IPS-NIHi7 (cell line): ENCODE measurements around the gene TMEM53.

ENCODE experiments used
- DNase-seq: peaks from one replicate; pipeline ENCODE4 v3.0.0; 2012; ENCODE audit warnings: mixed read lengths; ENCODE audit errors: extremely low spot score

Gene TMEM53

DNA sequence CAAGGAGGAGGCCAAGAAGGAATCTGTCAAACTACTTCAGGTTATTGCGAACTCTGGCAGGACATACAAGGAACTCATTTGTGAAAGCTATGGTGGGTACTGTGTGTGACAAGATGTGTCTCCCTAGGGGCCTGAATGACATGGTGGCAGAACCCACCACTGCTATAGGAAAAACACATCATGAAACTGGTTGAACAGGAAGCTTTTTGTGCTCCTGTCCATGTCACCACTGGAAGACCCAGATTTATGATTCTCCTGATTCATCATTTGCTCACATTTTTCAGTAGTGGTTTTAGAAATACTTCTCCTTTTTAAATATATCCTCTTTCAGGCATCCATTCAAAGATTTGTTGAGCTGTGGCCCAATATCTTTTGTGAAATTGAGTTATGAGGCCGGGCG, 23.9 kb upstream of the TMEM53 start:
- no peak for DNase-seq

- DNase-seq: no peak
Measured at GRCh38 chr1:44696789-44697345, 22.6 kb upstream of the TMEM53 start.

DNA sequence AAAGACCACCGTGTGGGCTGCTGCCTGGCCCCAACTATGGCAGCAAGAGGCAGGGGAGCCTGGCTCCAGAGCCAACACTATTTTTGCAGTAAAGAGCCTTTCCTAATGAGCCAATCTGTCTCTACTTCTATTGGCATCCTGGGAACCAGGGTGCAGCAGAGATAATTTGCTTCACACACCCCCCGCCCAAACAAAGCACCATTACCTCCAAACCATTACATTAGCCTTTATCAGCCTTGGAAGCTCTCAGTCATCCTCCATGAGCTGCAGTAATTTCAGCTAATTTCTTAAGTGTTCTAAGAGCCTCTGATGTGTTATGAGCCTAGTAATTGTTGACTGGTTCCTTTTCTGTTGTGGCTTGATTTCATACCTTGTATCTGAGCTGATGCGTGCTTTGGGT, 21.8 kb upstream of the TMEM53 start:
- DNase-seq: no peak

- DNase-seq: no peak
Measured at GRCh38 chr1:44695671-44696070, 21.4 kb upstream of the TMEM53 start.

DNA sequence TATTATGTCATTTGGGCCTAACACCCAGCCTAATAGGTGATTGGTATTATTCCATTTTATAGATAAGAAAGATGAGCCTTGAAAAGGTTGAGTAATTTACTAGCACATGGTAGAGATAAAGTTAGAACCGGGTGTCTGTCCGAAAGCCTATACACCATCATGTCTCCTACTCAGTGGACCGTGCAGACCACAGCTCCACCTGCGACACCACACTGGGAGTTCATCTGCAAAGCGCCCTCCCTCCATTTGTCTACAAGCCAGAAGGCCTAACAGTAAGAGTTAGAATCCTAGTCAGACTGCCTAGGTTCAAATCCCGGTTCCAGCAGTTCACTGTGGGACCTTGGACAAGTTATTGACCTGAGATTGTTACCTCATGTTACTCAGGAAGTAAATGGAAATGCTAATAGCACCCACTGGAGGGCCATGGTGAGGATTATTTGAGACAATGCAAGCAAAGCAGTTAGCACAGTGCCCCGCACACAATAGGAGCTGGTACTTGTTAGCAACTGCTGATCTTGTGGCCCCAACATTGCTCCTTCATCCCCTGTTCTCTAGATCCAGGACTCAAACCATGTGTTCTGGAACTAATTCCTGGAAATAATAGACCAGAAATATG, 20.7 kb upstream of the TMEM53 start:
- DNase-seq: no peak

DNA sequence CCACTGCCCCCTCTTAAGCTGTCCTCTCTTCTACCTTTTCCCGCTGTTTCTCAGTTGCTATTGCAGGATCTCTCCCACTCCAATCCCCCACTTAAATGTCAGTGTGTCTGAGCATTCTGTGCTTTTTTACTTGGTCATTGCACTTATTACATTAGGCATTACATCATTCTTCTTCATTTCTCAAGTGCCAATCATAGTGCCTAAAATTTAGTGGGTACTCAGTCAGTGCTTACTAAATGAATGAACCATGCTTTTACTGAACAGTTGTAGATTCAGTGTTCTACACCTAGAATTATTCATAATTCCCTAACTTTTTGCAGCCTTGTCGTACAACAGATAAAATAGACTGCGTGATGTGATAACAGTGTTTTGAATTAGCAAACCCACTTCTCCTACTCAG, 19.6 kb upstream of the TMEM53 start:
- no peak for DNase-seq

DNA sequence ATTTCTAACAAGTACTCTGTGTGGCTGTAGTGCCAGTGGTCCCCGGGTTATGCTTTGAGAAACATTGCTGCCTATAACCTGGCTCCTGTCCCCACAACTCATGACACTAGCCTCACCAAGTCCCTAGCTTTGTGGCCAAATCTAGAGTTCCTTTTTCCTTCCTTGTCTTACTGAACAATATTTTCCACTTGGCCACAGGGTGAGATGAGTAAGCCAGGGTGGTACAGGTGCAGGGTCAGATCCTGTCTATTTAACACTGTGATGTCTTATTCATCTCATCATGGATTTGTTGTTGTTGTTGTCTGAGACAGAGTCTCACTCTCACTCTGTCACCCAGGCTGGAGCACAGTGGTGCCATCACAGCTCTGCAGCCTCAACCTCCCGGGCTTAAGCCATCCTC, 18.9 kb upstream of the TMEM53 start:
- DNase-seq: no peak

DNA sequence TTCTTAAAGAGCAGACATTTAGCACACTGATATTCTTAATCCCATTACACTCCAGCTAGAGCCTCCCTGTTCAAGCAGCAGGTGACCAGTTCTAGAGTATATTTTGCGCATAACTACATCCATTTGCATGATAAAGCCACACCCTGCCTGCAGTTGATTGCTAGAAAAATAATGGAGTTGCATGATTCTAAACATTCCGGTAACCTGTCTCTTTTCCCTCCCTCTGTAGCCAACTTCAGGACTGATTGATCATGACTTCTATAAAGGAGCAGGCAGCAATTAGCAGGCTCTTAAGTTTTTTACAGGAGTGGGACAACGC, 15.1 kb upstream of the TMEM53 start:
- DNase-seq: no peak

GRCh38 chr1:44688760-44689446, 14.6 kb upstream of the TMEM53 start:
- DNase-seq: no peak

DNA sequence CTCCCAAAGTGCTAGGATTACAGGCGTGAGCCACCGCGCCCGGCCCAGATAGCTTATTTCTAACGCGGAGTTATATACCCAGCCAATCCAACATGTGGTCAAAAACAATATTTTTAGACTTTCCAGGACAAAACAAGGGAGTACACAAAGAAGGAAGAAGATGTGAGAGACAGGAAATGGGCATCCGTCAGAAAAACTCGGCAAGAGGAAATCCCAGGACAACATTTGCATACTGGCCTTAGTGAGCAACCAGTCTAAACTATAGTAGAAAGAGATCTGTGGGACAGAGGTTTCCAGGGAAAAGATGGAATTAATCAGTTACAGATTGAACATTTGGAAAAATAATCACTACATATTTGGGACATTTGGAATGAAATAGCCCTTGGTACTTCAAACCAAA, 11.6 kb upstream of the TMEM53 start:
- no peak for DNase-seq

DNA sequence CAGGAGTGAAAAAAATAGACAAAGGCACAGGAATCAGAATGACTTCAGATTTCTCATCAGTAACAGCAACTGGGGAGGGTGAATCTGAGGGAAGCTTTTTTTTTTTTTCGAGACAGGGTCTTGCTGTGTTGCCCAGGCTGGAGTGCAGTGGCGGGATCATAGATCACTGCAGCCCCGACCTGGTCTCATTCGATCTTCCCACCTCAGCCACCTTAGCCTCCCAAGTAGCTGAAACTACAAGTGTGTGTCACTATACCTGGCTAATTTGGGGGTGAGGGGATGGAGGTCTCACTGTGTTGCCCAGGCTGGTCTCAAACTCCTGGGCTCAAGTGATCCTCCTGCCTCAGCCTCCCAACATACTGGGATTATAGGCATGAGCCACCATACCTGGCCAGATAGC, 10.9 kb upstream of the TMEM53 start:
- no peak for DNase-seq

- DNase-seq: no peak
Measured at GRCh38 chr1:44684525-44684924, 10.2 kb upstream of the TMEM53 start.

- no peak for DNase-seq
Measured at GRCh38 chr1:44682883-44683265, 8.6 kb upstream of the TMEM53 start.

GRCh38 chr1:44681905-44682882, 7.9 kb upstream of the TMEM53 start:
- DNase-seq: peak; percentile 57

DNA sequence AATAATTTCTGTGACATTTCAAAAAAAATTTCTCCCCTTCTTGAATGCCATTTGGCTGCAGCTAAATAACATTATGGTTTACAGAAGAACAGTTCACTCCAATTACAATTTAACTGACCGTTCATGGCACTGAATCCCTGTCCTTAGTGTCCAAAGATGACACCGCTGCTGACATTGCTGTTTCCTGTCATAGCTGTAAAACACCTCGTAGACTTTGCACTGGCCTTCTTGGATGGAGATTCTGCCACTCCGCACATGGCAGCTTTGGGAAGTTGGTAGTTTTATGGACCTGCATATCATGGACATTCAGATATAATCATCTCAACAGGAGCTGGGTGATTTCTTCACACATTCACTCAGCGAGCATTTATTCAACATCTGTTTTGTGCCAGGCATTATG, 5.2 kb upstream of the TMEM53 start:
- DNase-seq: no peak

DNA sequence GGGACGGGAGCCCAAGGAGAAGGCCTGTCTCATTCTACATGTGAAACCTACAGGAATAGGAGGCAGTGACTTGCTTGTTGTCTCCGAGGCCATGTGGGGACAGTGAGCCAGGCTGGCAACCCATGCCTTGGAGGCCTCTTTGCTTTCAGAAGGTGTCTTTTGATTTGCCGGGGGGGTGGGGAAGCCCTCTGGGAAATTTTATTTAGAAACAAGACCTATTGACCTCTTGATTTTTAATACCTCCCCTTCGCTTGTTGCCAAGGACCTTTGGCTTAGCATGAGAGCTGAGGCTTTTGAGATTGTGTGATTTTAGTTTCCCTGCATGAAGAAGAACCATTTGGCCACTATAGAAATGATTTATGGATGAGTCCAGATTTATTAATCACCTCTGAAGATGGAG, 4.3 kb upstream of the TMEM53 start:
- DNase-seq: no peak

DNA sequence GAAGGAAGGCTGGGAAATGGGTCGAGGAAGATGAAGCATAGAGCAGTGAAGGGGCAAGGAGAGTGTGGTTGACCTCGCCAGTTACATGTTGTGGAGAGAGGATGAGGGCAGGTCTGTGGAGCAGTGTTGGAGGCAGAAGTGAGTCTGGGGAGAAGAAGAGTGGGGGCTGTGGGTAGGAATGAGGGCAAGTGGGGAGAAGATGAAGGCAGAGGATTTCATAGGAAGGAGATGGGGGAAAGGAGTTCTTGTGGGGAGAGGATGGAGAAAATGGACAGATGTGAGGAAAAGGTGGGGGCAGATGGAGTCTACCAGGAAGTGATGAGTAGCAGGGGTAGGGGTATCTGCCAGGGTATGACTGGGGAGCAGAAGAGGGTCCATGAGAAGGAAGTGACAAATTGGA, 3.8 kb upstream of the TMEM53 start:
- no peak for DNase-seq

DNA sequence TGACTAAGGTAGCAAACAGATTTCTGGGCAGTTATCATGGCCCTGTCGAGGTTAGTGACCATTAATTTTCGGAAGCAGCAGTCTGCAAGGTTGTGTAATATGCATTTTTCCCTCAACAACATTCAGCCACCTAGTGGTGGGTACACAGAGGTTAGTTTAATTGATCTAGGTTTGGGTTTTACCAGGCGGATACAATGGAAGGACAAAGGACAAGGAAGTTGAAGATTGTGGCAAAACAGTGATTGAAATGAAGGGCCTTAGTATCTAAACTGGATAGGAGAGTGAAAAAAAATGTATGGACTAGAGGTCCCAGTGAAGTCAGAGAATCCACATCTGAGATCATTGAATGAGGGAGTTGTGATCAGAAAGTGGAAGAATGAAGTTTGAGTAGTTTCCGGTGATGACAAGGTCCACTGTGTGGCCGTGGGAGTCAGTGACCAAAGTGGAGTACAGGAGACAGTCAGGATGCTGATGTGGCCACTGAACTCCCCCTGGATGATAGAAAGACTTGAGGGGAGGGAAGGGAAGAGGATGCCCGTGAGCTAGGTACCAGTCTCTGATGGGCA, 3.0 kb upstream of the TMEM53 start:
- DNase-seq: no peak

GRCh38 chr1:44676484-44677200, 2.4 kb upstream of the TMEM53 start:
- DNase-seq: no peak

GRCh38 chr1:44675186-44675585, 905 bp upstream of the TMEM53 start:
- no peak for DNase-seq

- no peak for DNase-seq
Measured at GRCh38 chr1:44673675-44674112, 587 bp downstream of the TMEM53 start.
